ENCODE data around the gene PRPSAP1.
"Not testable (repeated sequence)": the region's sequence is repeated elsewhere in the genome, so short reads cannot be mapped to it uniquely, and the experiment has no call there.

DNA sequence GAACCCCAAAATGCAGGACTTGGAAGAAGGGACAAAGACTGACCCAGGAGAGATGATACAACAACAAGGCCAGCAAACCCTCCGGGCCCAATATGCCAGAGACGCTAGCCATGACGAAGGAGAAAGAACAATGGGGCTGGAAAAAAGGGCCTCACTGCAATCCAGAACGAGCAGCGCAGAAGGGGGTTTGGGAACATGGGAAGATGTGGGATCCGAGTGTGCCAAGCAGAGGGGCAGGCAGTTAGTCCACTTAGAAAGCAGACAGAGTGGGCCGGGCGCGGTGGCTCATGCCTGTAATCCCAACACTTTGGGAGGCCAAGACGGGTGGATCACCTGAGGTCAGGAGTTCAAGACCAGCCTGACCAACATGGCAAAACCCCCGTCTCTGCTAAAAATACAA is 6.8 kb downstream of the PRPSAP1 start:
- TF ChIP-seq POLR2A (IDR thresholded peaks at IDR 0.05): not testable (repeated sequence)
- TF ChIP-seq, protein P1, sequence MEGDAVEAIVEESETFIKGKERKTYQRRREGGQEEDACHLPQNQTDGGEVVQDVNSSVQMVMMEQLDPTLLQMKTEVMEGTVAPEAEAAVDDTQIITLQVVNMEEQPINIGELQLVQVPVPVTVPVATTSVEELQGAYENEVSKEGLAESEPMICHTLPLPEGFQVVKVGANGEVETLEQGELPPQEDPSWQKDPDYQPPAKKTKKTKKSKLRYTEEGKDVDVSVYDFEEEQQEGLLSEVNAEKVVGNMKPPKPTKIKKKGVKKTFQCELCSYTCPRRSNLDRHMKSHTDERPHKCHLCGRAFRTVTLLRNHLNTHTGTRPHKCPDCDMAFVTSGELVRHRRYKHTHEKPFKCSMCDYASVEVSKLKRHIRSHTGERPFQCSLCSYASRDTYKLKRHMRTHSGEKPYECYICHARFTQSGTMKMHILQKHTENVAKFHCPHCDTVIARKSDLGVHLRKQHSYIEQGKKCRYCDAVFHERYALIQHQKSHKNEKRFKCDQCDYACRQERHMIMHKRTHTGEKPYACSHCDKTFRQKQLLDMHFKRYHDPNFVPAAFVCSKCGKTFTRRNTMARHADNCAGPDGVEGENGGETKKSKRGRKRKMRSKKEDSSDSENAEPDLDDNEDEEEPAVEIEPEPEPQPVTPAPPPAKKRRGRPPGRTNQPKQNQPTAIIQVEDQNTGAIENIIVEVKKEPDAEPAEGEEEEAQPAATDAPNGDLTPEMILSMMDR (IDR thresholded peaks at IDR 0.05): not testable (repeated sequence)
